ENCODE data around the gene CFAP70. TPM values are rescaled to one million over a fixed set of nuclear protein-coding genes. Genes with fewer than 3 reads are reported as not detected.

CFAP70 gene
- total RNA-seq, 1 experiment from 2014 or later, result 0.10 TPM

DNA sequence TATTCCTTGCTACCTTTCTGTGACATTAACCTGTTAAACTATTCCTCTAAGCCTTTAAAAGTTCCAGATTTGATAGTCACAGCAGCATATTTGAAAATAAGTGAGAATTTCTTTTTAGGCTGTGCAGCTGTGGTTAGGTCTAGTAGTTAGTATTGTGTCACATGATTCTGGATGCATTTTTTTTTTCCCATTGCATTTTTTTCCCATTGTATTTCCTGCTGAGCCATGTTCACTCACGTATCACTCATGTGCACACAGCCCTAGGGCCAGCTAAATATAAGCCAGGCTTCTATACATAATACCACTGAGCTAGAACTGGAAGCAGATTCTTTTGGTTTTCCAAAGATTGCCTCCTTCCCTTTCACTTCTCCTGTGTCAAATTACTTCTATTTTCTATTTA lies 149.0 kb downstream of the CFAP70 start:
- no peak for DNase-seq (ENCODE audit: low read depth, low spot score)
- intact Hi-C loops (cut with micrococcal nuclease; ENCODE audit: unreplicated experiment), result no loop called here
- no peaks in the 10 kb centered on the region for H3K27me3 ChIP-seq (ENCODE audit: control insufficient read depth, insufficient read depth, low read length)

GRCh38 chr10:73207883-73208282 lies 150.8 kb downstream of the CFAP70 start:
- ChIA-PET POLR2A (no interaction called here), CTCF (no interaction called here)
- in situ Hi-C loops (cut with HindIII; ENCODE audit: low pct_unique_long_range_greater_than_20kb, low sequenced_read_pairs) (no loop called here), intact Hi-C loops (cut with micrococcal nuclease; ENCODE audit: unreplicated experiment) (no loop called here)
- TF ChIP-seq POLR2AphosphoS5 (IDR thresholded peaks at IDR 0.05; ENCODE audit: low read depth, low read length), result no peak
- TF ChIP-seq SIN3A (IDR thresholded peaks at IDR 0.05; ENCODE audit: borderline replicate concordance, insufficient read depth, low read depth, low read length), result no peak
- TF ChIP-seq, protein P1, sequence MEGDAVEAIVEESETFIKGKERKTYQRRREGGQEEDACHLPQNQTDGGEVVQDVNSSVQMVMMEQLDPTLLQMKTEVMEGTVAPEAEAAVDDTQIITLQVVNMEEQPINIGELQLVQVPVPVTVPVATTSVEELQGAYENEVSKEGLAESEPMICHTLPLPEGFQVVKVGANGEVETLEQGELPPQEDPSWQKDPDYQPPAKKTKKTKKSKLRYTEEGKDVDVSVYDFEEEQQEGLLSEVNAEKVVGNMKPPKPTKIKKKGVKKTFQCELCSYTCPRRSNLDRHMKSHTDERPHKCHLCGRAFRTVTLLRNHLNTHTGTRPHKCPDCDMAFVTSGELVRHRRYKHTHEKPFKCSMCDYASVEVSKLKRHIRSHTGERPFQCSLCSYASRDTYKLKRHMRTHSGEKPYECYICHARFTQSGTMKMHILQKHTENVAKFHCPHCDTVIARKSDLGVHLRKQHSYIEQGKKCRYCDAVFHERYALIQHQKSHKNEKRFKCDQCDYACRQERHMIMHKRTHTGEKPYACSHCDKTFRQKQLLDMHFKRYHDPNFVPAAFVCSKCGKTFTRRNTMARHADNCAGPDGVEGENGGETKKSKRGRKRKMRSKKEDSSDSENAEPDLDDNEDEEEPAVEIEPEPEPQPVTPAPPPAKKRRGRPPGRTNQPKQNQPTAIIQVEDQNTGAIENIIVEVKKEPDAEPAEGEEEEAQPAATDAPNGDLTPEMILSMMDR (IDR thresholded peaks at IDR 0.05), result no peak
- TF ChIP-seq REST (IDR thresholded peaks at IDR 0.05; ENCODE audit: insufficient read depth in 1 of 2, low read depth in 2 of 2, low read length in 1 of 2), result no peak
- TF ChIP-seq TCF7L2 (IDR thresholded peaks at IDR 0.05; ENCODE audit: low read depth, low read length), result no peak
- BruUV-seq (replicated peaks), result no TSS peak
- Histone ChIP-seq H3K36me3 (ENCODE audit: control insufficient read depth, insufficient read depth, low read length) (no peaks in the 10 kb centered on the region), H3K27me3 (ENCODE audit: control insufficient read depth, insufficient read depth, low read length) (no peaks in the 10 kb centered on the region), H3K4me1 (ENCODE audit: control insufficient read depth, insufficient read depth, low read length) (no peaks in the 10 kb centered on the region), H3K27ac (ENCODE audit: low read length) (no peak overlapping the region), H3K4me3 (ENCODE audit: low read depth in 2 of 2, low read length in 2 of 2) (no peak overlapping the region), H3K9me3 (ENCODE audit: control insufficient read depth, insufficient read depth, low read depth, low read length) (no peaks in the 10 kb centered on the region)
- DNase-seq (ENCODE audit: low read depth, low spot score) (no peak), ATAC-seq (no peak)

More for the DNA sequence above, 149.0 kb downstream of the CFAP70 start:
- Histone ChIP-seq H3K9me3 (ENCODE audit: control insufficient read depth, insufficient read depth, low read depth, low read length) (no peaks in the 10 kb centered on the region), H3K4me1 (ENCODE audit: control insufficient read depth, insufficient read depth, low read length) (no peaks in the 10 kb centered on the region), H3K36me3 (ENCODE audit: control insufficient read depth, insufficient read depth, low read length) (no peaks in the 10 kb centered on the region), H3K4me3 (ENCODE audit: low read depth in 2 of 2, low read length in 2 of 2) (no peak overlapping the region), H3K27ac (ENCODE audit: low read length) (no peak overlapping the region)
- TF ChIP-seq SIN3A (IDR thresholded peaks at IDR 0.05; ENCODE audit: borderline replicate concordance, insufficient read depth, low read depth, low read length) (no peak), REST (IDR thresholded peaks at IDR 0.05; ENCODE audit: insufficient read depth in 1 of 2, low read depth in 2 of 2, low read length in 1 of 2) (no peak), POLR2AphosphoS5 (IDR thresholded peaks at IDR 0.05; ENCODE audit: low read depth, low read length) (no peak), TCF7L2 (IDR thresholded peaks at IDR 0.05; ENCODE audit: low read depth, low read length) (no peak)
- TF ChIP-seq, protein P1 (IDR thresholded peaks at IDR 0.05), result no peak
- CTCF ChIA-PET, result no interaction called here
- in situ Hi-C loops (cut with HindIII; ENCODE audit: low pct_unique_long_range_greater_than_20kb, low sequenced_read_pairs), result no loop called here
- no peak for ATAC-seq
- POLR2A ChIA-PET, result no interaction called here
- BruUV-seq (replicated peaks), result no TSS peak

Data from Panc1 (cell line).